Measurements from ENCODE around the gene UIMC1.

GRCh38 chr5:176941951-176942350 lies 64.6 kb downstream of the UIMC1 start:
- TF ChIP-seq, protein P1, sequence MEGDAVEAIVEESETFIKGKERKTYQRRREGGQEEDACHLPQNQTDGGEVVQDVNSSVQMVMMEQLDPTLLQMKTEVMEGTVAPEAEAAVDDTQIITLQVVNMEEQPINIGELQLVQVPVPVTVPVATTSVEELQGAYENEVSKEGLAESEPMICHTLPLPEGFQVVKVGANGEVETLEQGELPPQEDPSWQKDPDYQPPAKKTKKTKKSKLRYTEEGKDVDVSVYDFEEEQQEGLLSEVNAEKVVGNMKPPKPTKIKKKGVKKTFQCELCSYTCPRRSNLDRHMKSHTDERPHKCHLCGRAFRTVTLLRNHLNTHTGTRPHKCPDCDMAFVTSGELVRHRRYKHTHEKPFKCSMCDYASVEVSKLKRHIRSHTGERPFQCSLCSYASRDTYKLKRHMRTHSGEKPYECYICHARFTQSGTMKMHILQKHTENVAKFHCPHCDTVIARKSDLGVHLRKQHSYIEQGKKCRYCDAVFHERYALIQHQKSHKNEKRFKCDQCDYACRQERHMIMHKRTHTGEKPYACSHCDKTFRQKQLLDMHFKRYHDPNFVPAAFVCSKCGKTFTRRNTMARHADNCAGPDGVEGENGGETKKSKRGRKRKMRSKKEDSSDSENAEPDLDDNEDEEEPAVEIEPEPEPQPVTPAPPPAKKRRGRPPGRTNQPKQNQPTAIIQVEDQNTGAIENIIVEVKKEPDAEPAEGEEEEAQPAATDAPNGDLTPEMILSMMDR (conservative IDR thresholded peaks at IDR 0.05 in 1 of 2, IDR thresholded peaks at IDR 0.05 in 1 of 2; ENCODE audit: extremely low read depth in 1 of 2, insufficient read depth in 1 of 2, low read depth in 1 of 2, low read length in 2 of 2) = no peak
- no peak for TF ChIP-seq EZH2 (IDR thresholded peaks at IDR 0.05; ENCODE audit: borderline replicate concordance, low read length)
